Breast epithelium (tissue), 3 donors: ENCODE results near the gene BFSP1.

Experiments
- CTCF ChIP-seq, 3 donors: fragments of 450-650 bp; IDR thresholded peaks; one replicate each; pipeline ENCODE4 v1.5.1; 2016 to 2017; ENCODE audit warnings: antibody characterized with exemption in 3 of 3, mild to moderate bottlenecking in 3 of 3, moderate library complexity in 3 of 3
- POLR2A ChIP-seq: fragments of 450-650 bp; IDR thresholded peaks from one replicate; pipeline ENCODE4 v1.6.1; 2016; ENCODE audit warnings: antibody characterized with exemption, mild to moderate bottlenecking, moderate library complexity
- POLR2AphosphoS5 ChIP-seq, 3 donors: sonication (generic); formaldehyde crosslinking; IDR thresholded peaks; one replicate each; pipeline ENCODE4 v1.6.1; 2017; ENCODE audit warnings: antibody characterized with exemption in 3 of 3

GRCh38 chr20:17566345-17566744 lies 35.2 kb upstream of the BFSP1 start:
- TF ChIP-seq CTCF (IDR thresholded peaks at IDR 0.05) (no peak), POLR2A (no peak), POLR2AphosphoS5 (IDR thresholded peaks at IDR 0.05) (no peak)
